GM21786 (cell line): ENCODE data around the gene ZDHHC4.

Experiments
- ATAC-seq: cut with Tn5 transposase; IDR thresholded peaks from one replicate; pipeline ENCODE4 v1.9.1; 2021; ENCODE audit not compliant: unreplicated experiment

ZDHHC4 gene

GRCh38 chr7:6577369-6578113, at the start of gene ZDHHC4:
ZDHHC4 (plus strand) TSS chr7:6577454; CDS start chr7:6580562, 3,108 bp downstream.
- peak; percentile 95 for ATAC-seq

- no peak for ATAC-seq
These were observed 48.7 kb upstream of the ZDHHC4 start for GRCh38 chr7:6528401-6529130.

GRCh38 chr7:6529643-6530042, 47.6 kb upstream of the ZDHHC4 start:
- ATAC-seq: no peak

GRCh38 chr7:6530626-6531491, 46.4 kb upstream of the ZDHHC4 start:
- ATAC-seq: no peak

GRCh38 chr7:6531492-6532279, 45.6 kb upstream of the ZDHHC4 start:
- ATAC-seq: no peak

- ATAC-seq: no peak
These were observed 44.7 kb upstream of the ZDHHC4 start for GRCh38 chr7:6532516-6532915.

- ATAC-seq: no peak
These were observed 43.3 kb upstream of the ZDHHC4 start for GRCh38 chr7:6533893-6534495.

- ATAC-seq: no peak
These were observed 40.7 kb upstream of the ZDHHC4 start for GRCh38 chr7:6536262-6537260.

GRCh38 chr7:6542368-6542767, 34.9 kb upstream of the ZDHHC4 start:
- ATAC-seq: no peak

- peak; percentile 60 for ATAC-seq
These were observed 31.7 kb upstream of the ZDHHC4 start for GRCh38 chr7:6545398-6546126.

GRCh38 chr7:6546498-6547251, 30.6 kb upstream of the ZDHHC4 start:
- no peak for ATAC-seq

GRCh38 chr7:6547400-6547799, 29.9 kb upstream of the ZDHHC4 start:
- no peak for ATAC-seq

GRCh38 chr7:6551016-6551511, 26.2 kb upstream of the ZDHHC4 start, which contains the start of gene GRID2IP:
GRID2IP (minus strand) TSS chr7:6551461; CDS start chr7:6551436, 25 bp downstream.
- no peak for ATAC-seq

GRCh38 chr7:6553448-6554044, 23.7 kb upstream of the ZDHHC4 start:
- no peak for ATAC-seq

- no peak for ATAC-seq
These were observed 22.4 kb upstream of the ZDHHC4 start for GRCh38 chr7:6554848-6555247.

- ATAC-seq: no peak
These were observed 21.1 kb upstream of the ZDHHC4 start for GRCh38 chr7:6556196-6556595.

- no peak for ATAC-seq
These were observed 18.4 kb upstream of the ZDHHC4 start for GRCh38 chr7:6558837-6559236.
